Left kidney (tissue), 2 donors: ENCODE results near the gene PPP6R1. TPM values are rescaled to one million over a fixed set of nuclear protein-coding genes. Genes with fewer than 3 reads are reported as not detected.

Experiments used
- DNase-seq: peaks from one replicate; pipeline ENCODE4 v3.0.0-alpha.2; 2013
- polyA plus RNA-seq: library from polyadenylated mRNA; unstranded; fragments of 120-200 nt; gene quantifications from one replicate; pipeline ENCODE4 v1.2.1, GENCODE V29; 2013; ENCODE audit not compliant: insufficient read length

Gene PPP6R1
- polyA plus RNA-seq, 1 donor, result 46.0 TPM

GRCh38 chr19:55244004-55244680, 14.7 kb downstream of the PPP6R1 start:
- DNase-seq, result no peak

DNA sequence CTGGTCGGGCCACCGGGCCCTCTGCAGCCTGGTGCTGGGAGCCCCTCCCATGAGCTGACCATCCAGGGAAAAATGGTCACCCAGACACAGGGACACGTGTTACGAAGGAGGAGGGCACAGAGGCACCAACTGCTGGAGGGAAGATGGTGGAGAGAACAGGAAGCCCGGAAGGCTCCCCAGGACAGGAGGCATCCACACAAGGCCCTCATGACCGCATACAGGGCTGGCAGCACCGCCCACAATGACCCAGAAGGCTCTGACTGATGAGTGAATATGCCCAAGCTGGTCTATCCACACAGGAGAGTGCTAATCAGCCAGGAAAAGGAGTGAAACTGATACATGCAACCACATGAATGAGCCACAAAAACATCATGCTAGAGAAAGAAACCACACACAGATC, 16.3 kb downstream of the PPP6R1 start:
- DNase-seq, result no peak

- DNase-seq, result no peak
Measured at GRCh38 chr19:55241935-55242464, 16.8 kb downstream of the PPP6R1 start.

DNA sequence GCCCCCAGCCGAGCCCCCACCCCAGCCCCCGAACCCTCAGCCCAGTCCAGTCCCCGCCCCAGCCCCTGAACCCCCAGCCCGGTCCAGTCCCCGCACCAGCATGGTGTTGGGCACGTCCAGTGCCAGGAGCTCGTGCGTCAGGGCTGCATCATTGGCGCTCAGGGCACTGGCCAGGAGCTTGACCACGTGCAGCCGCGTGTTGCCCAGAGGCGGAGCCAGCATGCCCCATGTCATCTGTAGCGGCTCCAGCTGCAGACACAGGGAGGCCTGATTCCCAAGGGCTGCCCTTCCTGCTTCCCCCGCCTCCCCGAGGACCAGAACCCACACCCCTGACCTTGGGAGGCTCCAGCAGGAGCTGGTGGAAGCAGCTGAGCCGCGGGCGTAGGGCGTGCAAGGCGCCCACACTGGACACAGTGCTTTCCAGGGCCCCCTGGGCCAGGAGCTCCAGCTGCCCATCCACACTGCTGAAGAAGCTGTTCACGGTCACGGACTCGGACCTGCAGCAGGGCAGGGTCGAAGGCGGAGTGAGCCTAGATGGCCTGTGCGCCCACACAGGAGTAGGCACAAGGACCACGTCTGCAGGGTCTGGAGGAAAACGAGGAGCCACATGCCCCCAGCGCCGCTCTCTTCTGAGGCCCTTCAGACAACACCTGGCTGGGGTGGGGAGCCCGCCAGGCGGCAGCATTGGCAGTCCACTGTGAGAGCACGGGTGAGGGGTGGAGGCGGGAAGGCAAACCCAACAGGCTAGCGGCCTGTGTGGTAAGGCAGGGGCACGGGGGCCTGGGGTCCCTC, 17.5 kb downstream of the PPP6R1 start:
- DNase-seq, result no peak

- DNase-seq, result no peak
Measured at GRCh38 chr19:55240713-55241020, 18.1 kb downstream of the PPP6R1 start.

- DNase-seq, result no peak
Measured at GRCh38 chr19:55239004-55239403, 19.8 kb downstream of the PPP6R1 start.

DNA sequence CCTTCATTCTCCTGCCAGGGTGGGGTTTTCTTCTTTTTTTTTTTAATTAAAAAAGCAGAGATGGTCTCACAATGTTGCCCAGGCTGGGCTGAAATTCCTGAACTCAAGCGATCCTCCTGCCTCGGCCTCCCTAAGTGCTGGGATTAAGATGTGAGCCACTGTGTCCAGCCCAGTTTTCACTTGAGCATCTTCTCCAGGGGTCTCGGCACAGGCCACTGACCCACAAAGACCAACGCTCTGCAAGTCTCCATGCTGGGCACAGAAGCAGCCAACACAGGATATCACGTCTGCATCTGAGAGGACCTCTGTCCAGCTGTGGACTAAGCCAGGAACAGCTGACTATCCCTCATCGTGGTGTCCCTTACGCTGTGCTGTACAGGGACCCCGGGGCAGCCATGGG, 20.8 kb downstream of the PPP6R1 start:
- DNase-seq, result no peak

GRCh38 chr19:55232986-55233385, 25.8 kb downstream of the PPP6R1 start:
- DNase-seq, result no peak

DNA sequence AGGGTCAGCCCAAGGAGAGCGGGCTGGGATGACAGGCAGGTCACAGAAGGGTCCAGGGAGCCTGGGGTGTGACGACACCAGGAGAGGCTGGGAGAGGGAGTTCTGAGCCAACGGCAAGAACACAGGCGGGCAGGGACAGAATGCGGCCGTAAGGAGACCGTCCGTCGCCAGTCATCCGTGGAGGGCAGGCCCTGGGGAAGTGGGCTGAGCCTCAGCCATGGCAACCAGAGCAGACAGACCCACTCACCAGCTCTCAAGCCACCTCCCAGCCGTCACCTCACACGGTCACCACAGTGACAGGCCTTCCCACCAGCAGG, 26.6 kb downstream of the PPP6R1 start:
- DNase-seq, result no peak

- DNase-seq, result no peak
Measured at GRCh38 chr19:55231391-55232285, 27.2 kb downstream of the PPP6R1 start.

DNA sequence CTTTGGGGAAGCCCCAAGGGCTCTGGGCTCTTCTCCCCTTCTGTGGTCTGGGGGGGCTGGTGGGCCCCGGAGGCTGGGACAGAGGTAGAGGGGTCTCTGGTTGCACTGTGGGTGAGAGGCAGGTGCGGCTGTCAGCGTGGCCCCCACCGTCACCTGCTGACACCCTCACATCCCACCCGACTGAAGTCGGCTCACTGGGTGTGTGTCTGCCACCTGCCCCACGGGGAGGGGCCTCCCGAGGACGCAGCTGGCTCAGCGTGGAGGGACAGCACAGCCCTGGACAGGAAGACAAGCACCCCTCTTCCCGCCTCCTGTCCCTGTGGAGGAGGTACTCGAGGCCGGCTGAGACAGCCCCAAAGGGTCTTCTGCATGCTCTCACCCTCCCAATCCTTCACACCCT, 28.0 kb downstream of the PPP6R1 start:
- DNase-seq, result no peak

- DNase-seq, result no peak
Measured at GRCh38 chr19:55230329-55230728, 28.5 kb downstream of the PPP6R1 start.

GRCh38 chr19:55229789-55230182, 29.0 kb downstream of the PPP6R1 start:
- DNase-seq, result no peak

DNA sequence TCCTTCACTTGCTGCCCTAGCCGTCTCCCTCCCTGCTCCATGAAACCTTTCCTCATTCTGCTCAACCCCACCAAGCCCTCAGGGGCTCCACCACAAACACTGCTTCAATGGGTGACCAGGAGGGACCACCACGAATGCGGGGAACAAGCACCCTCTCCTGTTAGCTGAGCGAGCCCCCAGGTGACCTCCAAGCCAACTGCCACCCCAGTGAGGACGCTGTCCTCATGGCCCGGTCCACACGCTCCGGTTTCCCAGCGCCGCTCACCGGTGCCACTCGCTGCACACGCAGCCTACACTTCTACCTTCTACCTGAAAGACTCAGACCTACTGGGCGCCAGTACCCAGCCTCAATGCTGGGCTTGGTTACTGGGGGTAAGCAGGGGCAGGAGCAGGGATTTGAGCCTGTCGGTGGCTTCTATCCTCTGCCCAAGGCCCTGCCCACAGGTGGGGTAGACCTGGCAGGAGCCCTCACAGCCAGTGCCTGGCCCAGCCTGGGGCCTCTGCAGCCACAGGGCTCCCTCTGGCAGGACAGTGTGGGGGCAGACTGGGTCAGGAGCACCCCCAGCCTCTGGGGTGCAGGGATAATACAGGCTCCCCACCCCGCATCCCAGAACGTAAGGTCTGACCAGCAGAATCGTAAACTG, 29.6 kb downstream of the PPP6R1 start:
- DNase-seq, result no peak

DNA sequence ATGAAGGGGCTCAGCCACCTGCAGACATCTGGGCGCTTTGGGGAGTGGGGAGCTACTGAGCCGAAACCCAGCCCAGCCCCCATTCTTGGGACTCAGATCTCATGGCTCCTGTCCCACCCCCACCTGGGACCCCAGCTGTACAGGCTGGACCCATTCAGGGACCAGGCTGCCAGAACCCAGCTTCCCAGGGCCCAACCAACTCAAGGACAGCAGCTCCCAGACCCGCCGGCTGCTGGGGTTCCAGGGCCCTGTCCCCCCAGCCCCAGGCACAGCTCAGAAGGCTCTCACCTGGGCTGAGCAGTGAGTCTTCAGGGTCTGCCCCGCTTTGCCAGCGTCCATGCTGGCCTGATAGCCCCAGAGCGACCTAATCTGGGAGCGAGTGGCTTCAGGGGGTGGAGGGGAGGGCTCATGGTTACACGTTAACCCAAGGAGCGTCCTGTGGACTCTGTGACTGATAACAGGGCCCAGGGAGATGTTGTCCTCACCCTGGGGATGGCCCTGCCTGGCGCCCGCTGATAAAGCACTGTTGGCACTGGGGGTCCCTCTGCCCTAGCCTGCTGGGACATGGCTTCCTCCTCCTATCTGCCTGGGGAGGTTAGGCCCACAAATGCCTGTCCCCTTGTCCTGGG, 30.3 kb downstream of the PPP6R1 start, which contains the start of gene TMEM86B:
TMEM86B (minus strand) TSS at position 361 of the 629 bp plus-strand sequence; CDS start at position 339, 22 bp downstream.
- DNase-seq, result no peak

DNA sequence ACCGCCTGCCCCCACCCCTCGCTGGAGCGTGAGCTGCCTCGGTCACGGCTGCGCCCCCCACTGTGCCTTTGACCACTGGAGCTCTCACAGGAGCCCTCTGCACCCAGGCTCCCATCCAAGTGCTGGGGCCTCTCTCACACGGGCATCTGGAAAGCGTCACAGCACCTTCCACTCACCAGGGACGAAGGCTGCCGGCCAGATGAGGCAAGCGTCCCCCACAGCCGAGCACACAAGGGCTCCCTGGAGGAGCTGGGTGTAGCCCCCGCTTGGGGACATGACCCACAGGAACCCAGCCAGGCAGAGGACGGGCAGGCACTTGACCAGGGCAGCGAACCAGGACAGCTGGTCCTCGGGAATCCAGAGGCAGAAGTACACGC, 30.8 kb downstream of the PPP6R1 start:
- no peak for DNase-seq

- no peak for DNase-seq
Measured at GRCh38 chr19:55227241-55228014, 31.4 kb downstream of the PPP6R1 start.

GRCh38 chr19:55226788-55227187, 32.0 kb downstream of the PPP6R1 start:
- no peak for DNase-seq

- no peak for DNase-seq
Measured at GRCh38 chr19:55226273-55226672, 32.5 kb downstream of the PPP6R1 start.

- DNase-seq, result no peak
Measured at GRCh38 chr19:55225415-55225958, 33.3 kb downstream of the PPP6R1 start.
